MCF 10A (cell line): ENCODE results near the gene DDX20. TPM values are rescaled to one million over a fixed set of nuclear protein-coding genes. Genes with fewer than 3 reads are reported as not detected.

ENCODE experiments used
- BruUV-seq: library from RNA; stranded (reverse); fragments of 400-500 nt; replicated peaks from 2 replicates; lab custom pipeline; 2021; lab: Mats Ljungman, UMichigan
- CTCF ChIA-PET: fragments of 300-600 bp; sonication (Branson Sonifier 250); formaldehyde crosslinking; extraction: SDS; loops from one replicate; lab custom pipeline; 2021; ENCODE audit warnings: antibody characterized with exemption, inconsistent platforms; lab: Yijun Ruan, JAX
- POLR2A ChIA-PET: fragments of 300-600, 350-650 bp; sonication (Branson Sonifier 250); formaldehyde crosslinking; extraction: SDS; loops from one replicate; lab custom pipeline; 2020; ENCODE audit warnings: antibody characterized with exemption, inconsistent platforms; lab: Yijun Ruan, JAX
- DNase-seq: peaks from one replicate; pipeline ENCODE4 v3.0.0-alpha.2; 2018; ENCODE audit not compliant: unreplicated experiment
- H3K27ac Mint-ChIP-seq: one replicate; pipeline ENCODE4 v1.8.0; 2022; ENCODE audit warnings: mild to moderate bottlenecking, low read depth, mixed read lengths; ENCODE audit not compliant: unreplicated experiment
- H3K27me3 Mint-ChIP-seq: one replicate; pipeline ENCODE4 v1.8.0; 2022; ENCODE audit warnings: mixed read lengths; ENCODE audit not compliant: insufficient read depth, unreplicated experiment
- H3K36me3 Mint-ChIP-seq: one replicate; pipeline ENCODE4 v1.8.0; 2022; ENCODE audit warnings: mild to moderate bottlenecking, moderate library complexity, mixed read lengths; ENCODE audit not compliant: insufficient read depth, unreplicated experiment
- H3K4me1 Mint-ChIP-seq: one replicate; pipeline ENCODE4 v1.8.0; 2022; ENCODE audit warnings: mixed read lengths; ENCODE audit not compliant: insufficient read depth, unreplicated experiment
- H3K4me3 Mint-ChIP-seq: one replicate; pipeline ENCODE4 v1.8.0; 2022; ENCODE audit warnings: mild to moderate bottlenecking, moderate library complexity, mixed read lengths; ENCODE audit not compliant: unreplicated experiment
- H3K9me3 Mint-ChIP-seq: one replicate; pipeline ENCODE4 v1.8.0; 2022; ENCODE audit warnings: mixed read lengths; ENCODE audit not compliant: unreplicated experiment
- intact Hi-C: fragments of 100-400 bp; cut with micrococcal nuclease; formaldehyde crosslinking; loops from 2 replicates; pipeline ENCODE4 v1.14.1; 2022
- total RNA-seq: library from RNA; stranded (reverse); gene quantifications from 2 replicates; pipeline ENCODE4 v1.2.3, GENCODE V29; 2022
- TF ChIP-seq, protein P1 (sequence below): fragments of 200-600 bp; IDR thresholded peaks from one replicate; pipeline ENCODE4 v1.8.0; 2022; ENCODE audit warnings: antibody characterized with exemption, mild to moderate bottlenecking; ENCODE audit not compliant: unreplicated experiment

The DDX20 gene
- total RNA-seq, 1 experiment from 2014 or later: 14.8 TPM

DNA sequence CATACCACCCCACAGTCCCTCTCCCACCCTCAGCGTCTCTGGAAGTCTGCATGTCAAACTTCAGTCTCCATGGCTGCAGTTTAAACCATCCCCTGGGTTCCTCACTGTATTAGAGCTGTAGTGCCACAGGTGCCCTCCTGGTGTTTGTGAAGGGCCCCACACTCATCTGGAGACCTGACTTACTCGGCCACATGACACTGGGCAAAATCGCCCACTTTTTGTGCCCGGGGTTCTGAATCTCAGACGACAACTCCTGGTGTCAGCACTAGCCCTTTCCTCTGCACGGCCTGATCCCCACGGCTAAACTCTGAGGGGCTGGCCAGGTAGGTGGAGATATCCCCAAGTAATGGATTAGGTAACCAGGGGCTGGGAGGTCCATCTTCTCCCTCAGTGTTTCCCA lies 23.0 kb upstream of the DDX20 start:
- H3K27me3 Mint-ChIP-seq: no peaks in the 10 kb centered on the region
- no peak overlapping the region for H3K27ac Mint-ChIP-seq
- no TSS peak for BruUV-seq
- ChIA-PET POLR2A (no interaction called here), CTCF (interaction anchor here (0.9 to 9.9 kb wide), 4 partner anchors 11 to 22 kb away, joined by 5 to 94 read pairs (median 8); no protein-coding TSS in a partner anchor)
- no peak for DNase-seq
- no peaks in the 10 kb centered on the region for H3K36me3 Mint-ChIP-seq
- H3K4me3 Mint-ChIP-seq: no peak overlapping the region
- intact Hi-C loops: no loop called here
- TF ChIP-seq, protein P1, sequence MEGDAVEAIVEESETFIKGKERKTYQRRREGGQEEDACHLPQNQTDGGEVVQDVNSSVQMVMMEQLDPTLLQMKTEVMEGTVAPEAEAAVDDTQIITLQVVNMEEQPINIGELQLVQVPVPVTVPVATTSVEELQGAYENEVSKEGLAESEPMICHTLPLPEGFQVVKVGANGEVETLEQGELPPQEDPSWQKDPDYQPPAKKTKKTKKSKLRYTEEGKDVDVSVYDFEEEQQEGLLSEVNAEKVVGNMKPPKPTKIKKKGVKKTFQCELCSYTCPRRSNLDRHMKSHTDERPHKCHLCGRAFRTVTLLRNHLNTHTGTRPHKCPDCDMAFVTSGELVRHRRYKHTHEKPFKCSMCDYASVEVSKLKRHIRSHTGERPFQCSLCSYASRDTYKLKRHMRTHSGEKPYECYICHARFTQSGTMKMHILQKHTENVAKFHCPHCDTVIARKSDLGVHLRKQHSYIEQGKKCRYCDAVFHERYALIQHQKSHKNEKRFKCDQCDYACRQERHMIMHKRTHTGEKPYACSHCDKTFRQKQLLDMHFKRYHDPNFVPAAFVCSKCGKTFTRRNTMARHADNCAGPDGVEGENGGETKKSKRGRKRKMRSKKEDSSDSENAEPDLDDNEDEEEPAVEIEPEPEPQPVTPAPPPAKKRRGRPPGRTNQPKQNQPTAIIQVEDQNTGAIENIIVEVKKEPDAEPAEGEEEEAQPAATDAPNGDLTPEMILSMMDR: no peak
- H3K4me1 Mint-ChIP-seq: peaks cover 7% of the 10 kb centered on the region
- no peaks in the 10 kb centered on the region for H3K9me3 Mint-ChIP-seq

DNA sequence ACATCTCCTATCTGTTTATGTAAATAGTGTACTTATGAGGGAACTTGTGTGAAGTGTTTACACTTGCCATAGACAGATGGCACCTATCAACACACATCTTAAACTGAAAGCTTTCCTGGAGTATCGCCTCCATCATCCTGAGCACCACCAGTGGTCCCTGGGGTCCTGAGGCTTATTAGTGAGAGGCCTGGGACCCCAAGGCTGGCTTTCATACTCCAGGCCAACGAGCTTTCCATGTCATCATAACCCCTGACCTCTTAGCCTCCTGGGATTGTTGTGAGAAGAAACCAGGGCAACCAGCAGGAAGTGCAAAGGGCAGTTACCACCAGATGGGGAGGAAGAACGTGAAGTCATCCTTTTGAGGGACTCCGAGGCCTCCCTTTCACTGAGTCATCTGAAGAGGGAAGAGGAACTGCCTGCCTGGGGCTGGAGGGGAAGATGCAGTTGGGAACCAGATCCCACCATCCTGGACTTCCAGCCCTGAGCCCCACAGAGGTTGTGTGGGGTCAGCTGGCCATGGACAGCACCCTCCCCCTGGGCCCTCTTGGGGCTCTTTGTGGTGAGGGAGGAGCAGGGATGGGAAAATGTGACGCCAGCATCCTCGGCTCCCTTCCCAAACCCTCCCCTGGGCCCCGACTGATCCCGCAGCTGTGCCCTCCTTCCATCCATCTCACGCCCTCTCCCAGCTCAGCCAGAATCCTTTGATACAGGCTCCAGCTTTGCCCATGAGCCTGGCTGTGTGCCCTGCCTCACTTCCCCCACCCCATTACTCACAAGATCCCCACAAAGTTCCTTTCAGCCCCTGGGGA lies 22.3 kb upstream of the DDX20 start:
- H3K9me3 Mint-ChIP-seq: no peaks in the 10 kb centered on the region
- BruUV-seq: no TSS peak
- CTCF ChIA-PET: interaction anchor here (2.0 to 9.9 kb wide), 2 partner anchors 14 to 18 kb away, joined by 11 to 94 read pairs; no protein-coding TSS in a partner anchor
- POLR2A ChIA-PET: interaction anchor here (1.0 kb wide), 1 partner anchor 22 kb away, joined by 4 read pairs; no protein-coding TSS in a partner anchor
- peak; percentile 31 for DNase-seq
- H3K4me3 Mint-ChIP-seq: no peak overlapping the region
- H3K4me1 Mint-ChIP-seq: peaks cover 12% of the 10 kb centered on the region
- intact Hi-C loops: no loop called here
- no peak overlapping the region for H3K27ac Mint-ChIP-seq
- TF ChIP-seq, protein P1: no peak
- H3K27me3 Mint-ChIP-seq: no peaks in the 10 kb centered on the region
- no peaks in the 10 kb centered on the region for H3K36me3 Mint-ChIP-seq

DNA sequence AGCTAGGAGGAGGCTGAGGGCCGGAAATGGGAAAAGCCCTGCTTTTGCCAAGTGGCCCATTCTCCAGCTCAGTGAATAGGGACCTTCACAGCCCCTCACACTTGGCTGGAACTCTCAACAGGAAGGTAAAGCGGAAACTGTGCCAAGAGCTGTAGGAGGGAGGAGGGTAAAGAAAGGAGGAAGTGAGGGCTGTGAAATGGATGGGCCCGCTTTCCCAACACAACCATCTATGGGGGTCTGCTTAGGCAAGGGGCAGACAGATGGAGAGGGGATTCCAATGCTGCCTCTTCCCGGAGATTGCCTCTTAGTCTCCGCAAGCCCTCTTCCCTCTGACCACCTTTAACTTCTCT lies 21.7 kb upstream of the DDX20 start:
- DNase-seq: no peak
- intact Hi-C loops: no loop called here
- Mint-ChIP-seq H3K36me3 (no peaks in the 10 kb centered on the region), H3K9me3 (no peaks in the 10 kb centered on the region), H3K4me3 (no peak overlapping the region), H3K27me3 (no peaks in the 10 kb centered on the region), H3K27ac (no peak overlapping the region), H3K4me1 (peaks cover 12% of the 10 kb centered on the region)
- CTCF ChIA-PET: interaction anchor here (9.9 kb wide), 1 partner anchor 19 kb away, joined by 94 read pairs; no protein-coding TSS in a partner anchor
- no TSS peak for BruUV-seq
- TF ChIP-seq, protein P1: no peak
- POLR2A ChIA-PET: interaction anchor here (1.0 kb wide), 1 partner anchor 21 kb away, joined by 4 read pairs; no protein-coding TSS in a partner anchor

DNA sequence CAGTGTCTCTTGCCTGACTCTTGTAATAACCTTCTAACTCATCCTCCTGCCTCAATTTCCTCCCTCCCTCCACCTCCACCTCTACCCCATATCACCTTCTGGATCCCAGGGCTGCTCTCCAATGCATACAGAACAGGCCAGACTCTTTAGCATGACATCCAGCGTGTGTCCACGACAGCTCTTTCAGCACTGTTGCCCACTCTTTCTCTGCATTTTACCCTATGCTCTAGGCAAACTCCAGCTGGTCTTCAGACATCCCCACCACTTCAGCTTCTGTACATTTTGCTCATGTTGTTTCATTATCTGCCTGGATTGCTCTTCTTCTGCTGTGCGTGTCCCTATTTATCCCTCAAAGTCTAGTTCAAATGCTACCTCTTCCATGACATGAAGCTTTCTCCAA lies 21.3 kb upstream of the DDX20 start:
- CTCF ChIA-PET: interaction anchor here (1.0 to 9.9 kb wide), 3 partner anchors 16 to 20 kb away, joined by 3 to 94 read pairs (median 3); no protein-coding TSS in a partner anchor
- no peak for DNase-seq
- no peak overlapping the region for H3K4me3 Mint-ChIP-seq
- H3K27ac Mint-ChIP-seq: no peak overlapping the region
- H3K9me3 Mint-ChIP-seq: no peaks in the 10 kb centered on the region
- TF ChIP-seq, protein P1: no peak
- POLR2A ChIA-PET: no interaction called here
- H3K27me3 Mint-ChIP-seq: no peaks in the 10 kb centered on the region
- peaks cover 12% of the 10 kb centered on the region for H3K4me1 Mint-ChIP-seq
- intact Hi-C loops: no loop called here
- H3K36me3 Mint-ChIP-seq: no peaks in the 10 kb centered on the region
- no TSS peak for BruUV-seq
